ENCODE measurements around the gene RYR1.
"Not testable (repeated sequence)": the region's sequence is repeated elsewhere in the genome, so short reads cannot be mapped to it uniquely, and the experiment has no call there.

RYR1 gene

DNA sequence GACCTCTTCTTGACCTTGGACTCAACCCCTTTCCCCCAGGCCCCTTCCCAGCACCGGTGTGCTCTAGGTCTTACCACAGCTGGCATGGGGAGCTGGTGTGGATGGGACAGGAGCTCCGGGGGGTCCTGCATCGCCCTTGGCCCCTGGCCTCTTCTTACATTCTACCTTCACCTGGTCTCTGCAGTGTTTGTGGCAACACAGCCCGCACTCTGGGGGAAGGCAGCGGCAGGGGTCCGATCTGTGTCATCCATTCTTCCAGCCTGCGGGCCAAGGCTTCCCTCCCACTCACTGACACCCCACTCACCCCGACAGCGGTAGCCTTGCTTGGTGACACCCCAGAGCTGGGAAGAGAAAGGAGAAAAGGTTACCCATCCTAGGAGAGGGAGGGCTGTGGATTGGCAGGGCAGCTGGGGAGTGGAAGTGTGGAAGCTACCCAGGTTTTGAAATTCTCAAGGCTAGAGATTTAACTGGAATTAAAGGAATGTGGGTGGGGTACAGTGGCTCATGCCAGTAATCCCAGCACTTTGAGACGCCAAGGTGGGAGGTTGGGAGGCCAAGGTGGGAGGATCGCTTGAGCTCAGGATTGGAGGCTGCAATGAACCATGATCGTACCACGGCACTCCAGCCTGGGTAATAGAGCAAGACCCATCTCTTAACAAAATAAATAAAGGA lies 22.3 kb upstream of the RYR1 start:
- DNase-seq: no peak
- Histone ChIP-seq H3K4me1 (no peaks in the 10 kb centered on the region), H3K36me3 (peaks cover 11 to 26% (median 12%) of the 10 kb centered on the region in 3 donors), H3K4me3 (no peak overlapping the region), H3K27ac (no peak overlapping the region), H3K9me3 (no peaks in the 10 kb centered on the region), H3K27me3 (peaks cover 0 to 21% of the 10 kb centered on the region in 2 donors)
- TF ChIP-seq, protein P1, sequence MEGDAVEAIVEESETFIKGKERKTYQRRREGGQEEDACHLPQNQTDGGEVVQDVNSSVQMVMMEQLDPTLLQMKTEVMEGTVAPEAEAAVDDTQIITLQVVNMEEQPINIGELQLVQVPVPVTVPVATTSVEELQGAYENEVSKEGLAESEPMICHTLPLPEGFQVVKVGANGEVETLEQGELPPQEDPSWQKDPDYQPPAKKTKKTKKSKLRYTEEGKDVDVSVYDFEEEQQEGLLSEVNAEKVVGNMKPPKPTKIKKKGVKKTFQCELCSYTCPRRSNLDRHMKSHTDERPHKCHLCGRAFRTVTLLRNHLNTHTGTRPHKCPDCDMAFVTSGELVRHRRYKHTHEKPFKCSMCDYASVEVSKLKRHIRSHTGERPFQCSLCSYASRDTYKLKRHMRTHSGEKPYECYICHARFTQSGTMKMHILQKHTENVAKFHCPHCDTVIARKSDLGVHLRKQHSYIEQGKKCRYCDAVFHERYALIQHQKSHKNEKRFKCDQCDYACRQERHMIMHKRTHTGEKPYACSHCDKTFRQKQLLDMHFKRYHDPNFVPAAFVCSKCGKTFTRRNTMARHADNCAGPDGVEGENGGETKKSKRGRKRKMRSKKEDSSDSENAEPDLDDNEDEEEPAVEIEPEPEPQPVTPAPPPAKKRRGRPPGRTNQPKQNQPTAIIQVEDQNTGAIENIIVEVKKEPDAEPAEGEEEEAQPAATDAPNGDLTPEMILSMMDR (IDR thresholded peaks at IDR 0.05): no peak
- intact Hi-C loops (cut with DNase I; ENCODE audit: low total_unique reads): loop anchor here (10.0 kb wide), 1 partner anchor 94 kb away; no protein-coding TSS in a partner anchor

DNA sequence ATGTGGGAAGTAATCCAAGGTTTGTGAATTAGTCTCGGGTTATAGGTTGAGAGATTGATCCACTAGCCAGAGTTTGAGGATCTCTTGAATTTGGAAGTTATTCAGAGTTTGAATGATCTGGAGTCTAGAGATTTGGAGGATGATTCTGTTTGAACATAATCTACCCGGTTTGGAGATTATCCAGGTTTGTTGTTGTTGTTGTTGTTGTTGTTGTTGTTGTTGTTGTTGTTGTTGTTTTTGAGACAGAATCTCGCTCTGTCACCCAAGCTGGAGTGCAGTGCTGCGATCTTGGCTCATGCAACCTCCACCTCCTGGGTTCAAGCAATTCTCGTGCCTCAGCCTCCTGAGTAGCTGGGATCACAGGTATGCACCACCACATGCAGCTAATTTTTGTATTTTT lies 21.6 kb upstream of the RYR1 start:
- not testable (repeated sequence) for H3K9me3 ChIP-seq, H3K4me1 ChIP-seq, H3K27ac ChIP-seq, DNase-seq, H3K4me3 ChIP-seq
- intact Hi-C loops (cut with DNase I; ENCODE audit: low total_unique reads): loop anchor here (10.0 kb wide), 1 partner anchor 93 kb away; no protein-coding TSS in a partner anchor
- Histone ChIP-seq H3K27me3 (peaks cover 0 to 26% of the 10 kb centered on the region in 2 donors), H3K36me3 (peaks cover 6 to 19% (median 6%) of the 10 kb centered on the region in 3 donors)

DNA sequence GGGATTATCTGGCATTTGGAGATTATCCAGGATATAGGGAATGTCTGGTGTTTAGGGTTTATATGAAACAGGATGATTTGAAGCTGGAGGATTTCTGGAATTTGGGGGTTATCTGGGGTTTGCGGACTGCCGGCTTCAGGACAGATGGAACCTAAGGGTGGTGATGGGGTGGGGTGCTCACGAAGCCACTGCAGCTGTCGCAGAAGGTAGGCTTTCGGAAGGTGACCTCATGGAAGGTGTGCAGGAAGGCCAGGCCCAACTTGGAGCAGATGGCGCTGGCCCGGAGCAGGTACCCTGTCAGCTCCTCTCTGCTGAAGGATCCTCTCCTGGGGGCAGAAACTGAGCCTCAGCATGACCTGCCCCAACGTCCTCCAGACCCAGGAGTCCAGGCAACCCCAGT lies 21.0 kb upstream of the RYR1 start:
- H3K4me1 ChIP-seq: peaks cover 0 to under 1% (median 0%) of the 10 kb centered on the region in 4 donors
- H3K27me3 ChIP-seq: peaks cover 0 to 32% of the 10 kb centered on the region in 2 donors
- DNase-seq: no peak
- TF ChIP-seq, protein P1 (IDR thresholded peaks at IDR 0.05): no peak
- H3K9me3 ChIP-seq: no peaks in the 10 kb centered on the region
- no peak overlapping the region for H3K27ac ChIP-seq
- no peak overlapping the region for H3K4me3 ChIP-seq
- peaks cover 0 to 13% (median under 1%) of the 10 kb centered on the region in 3 donors for H3K36me3 ChIP-seq
- intact Hi-C loops (cut with DNase I; ENCODE audit: low total_unique reads): loop anchor here (10.0 kb wide), 1 partner anchor 92 kb away; no protein-coding TSS in a partner anchor

DNA sequence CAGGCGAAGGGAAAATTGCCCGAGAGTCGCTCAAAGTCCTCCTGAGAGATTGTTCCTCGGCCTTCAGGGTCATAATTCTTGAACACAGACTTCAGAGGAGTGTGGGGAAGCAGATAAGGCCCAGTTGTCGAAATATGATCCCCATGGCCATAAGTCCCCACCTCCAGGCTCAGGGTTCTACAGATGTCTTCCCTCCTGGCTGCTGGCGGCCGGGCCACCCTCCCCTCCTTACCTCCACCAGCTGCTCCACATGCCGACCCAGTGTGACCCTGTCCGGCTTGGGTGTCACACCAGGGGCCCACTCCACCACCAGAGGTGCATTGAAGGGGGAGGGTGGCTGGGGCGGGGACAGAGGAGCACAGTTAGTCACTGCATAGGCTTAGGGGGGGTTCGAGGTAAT lies 20.5 kb upstream of the RYR1 start:
- peaks cover 0 to 8% (median 0%) of the 10 kb centered on the region in 3 donors for H3K36me3 ChIP-seq
- DNase-seq: no peak
- no peaks in the 10 kb centered on the region for H3K9me3 ChIP-seq
- peaks cover 0 to 37% of the 10 kb centered on the region in 2 donors for H3K27me3 ChIP-seq
- H3K4me3 ChIP-seq: no peak overlapping the region
- H3K4me1 ChIP-seq: peaks cover 0 to 5% (median 4%) of the 10 kb centered on the region in 4 donors
- intact Hi-C loops (cut with DNase I; ENCODE audit: low total_unique reads): loop anchor here (10.0 kb wide), 1 partner anchor 92 kb away; no protein-coding TSS in a partner anchor
- TF ChIP-seq, protein P1 (IDR thresholded peaks at IDR 0.05): no peak
- no peak overlapping the region for H3K27ac ChIP-seq

DNA sequence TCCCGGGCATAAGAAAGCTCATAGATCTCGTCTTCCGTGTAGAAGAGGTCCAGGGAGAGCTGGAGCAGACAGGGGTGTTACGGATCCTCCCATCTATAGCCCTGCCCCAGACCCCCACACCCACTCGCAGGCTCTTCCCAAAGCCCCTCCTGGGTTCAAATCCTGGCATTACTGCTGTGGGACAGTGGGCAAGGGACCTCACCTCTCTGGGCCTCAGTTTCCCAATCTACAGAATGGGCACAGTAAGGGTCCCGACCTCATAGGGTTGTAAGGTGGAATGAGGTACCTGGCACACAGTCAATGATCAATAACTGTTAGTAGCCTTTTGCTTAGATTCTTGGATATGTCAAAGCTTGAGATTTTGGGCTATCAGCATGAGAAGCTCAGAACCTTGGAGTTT lies 20.1 kb upstream of the RYR1 start:
- DNase-seq: no peak
- H3K9me3 ChIP-seq: no peaks in the 10 kb centered on the region
- no peak overlapping the region for H3K27ac ChIP-seq
- peaks cover 0 to 41% of the 10 kb centered on the region in 2 donors for H3K27me3 ChIP-seq
- TF ChIP-seq, protein P1 (IDR thresholded peaks at IDR 0.05): no peak
- H3K4me1 ChIP-seq: peaks cover 0 to 10% (median 5%) of the 10 kb centered on the region in 4 donors
- peaks cover 0 to 3% (median 0%) of the 10 kb centered on the region in 3 donors for H3K36me3 ChIP-seq
- intact Hi-C loops (cut with DNase I; ENCODE audit: low total_unique reads): loop anchor here (10.0 kb wide), 1 partner anchor 91 kb away; no protein-coding TSS in a partner anchor
- no peak overlapping the region for H3K4me3 ChIP-seq

DNA sequence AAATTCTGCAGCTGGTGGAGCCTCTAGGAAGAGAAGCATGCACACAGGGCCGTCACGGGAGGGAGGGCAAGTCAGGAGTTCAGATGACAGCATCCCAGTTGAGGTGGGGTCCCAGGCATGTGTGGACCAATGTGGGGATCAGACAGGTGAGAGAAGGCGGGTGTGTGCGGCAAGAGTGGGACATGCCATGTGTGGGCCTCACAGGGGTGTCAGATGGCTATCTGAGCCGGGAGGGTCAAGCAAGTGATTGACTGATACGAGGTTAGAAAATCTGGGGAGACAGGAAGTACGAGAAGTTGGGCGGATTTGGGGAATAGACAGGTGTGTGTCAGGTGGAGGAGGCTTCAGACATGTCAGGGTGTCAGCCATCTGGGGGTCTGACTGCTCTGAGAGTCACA lies 16.3 kb upstream of the RYR1 start:
- H3K27ac ChIP-seq: no peak overlapping the region
- intact Hi-C loops (cut with DNase I; ENCODE audit: low total_unique reads): loop anchor here (10.0 kb wide), 1 partner anchor 88 kb away; no protein-coding TSS in a partner anchor
- H3K36me3 ChIP-seq: no peaks in the 10 kb centered on the region

More for the DNA sequence above, 16.3 kb upstream of the RYR1 start:
- no peak for DNase-seq
- Histone ChIP-seq H3K4me3 (no peak overlapping the region), H3K4me1 (peaks cover 0 to 10% (median 5%) of the 10 kb centered on the region in 4 donors), H3K27me3 (peaks cover 0 to 59% of the 10 kb centered on the region in 2 donors), H3K9me3 (no peaks in the 10 kb centered on the region)
- TF ChIP-seq, protein P1 (IDR thresholded peaks at IDR 0.05): no peak
